Measurements from ENCODE around the gene BID. TPM values are rescaled to one million over a fixed set of nuclear protein-coding genes. Genes with fewer than 3 reads are reported as not detected.

Gene BID
- total and polyA plus RNA-seq, 2 of the 4 experiments (the other 2 are of a cell fraction), result 69.5 to 240 TPM

GRCh38 chr22:17789379-17790200, 15.3 kb upstream of the BID start (continued):
- TF ChIP-seq BHLHE40 (IDR thresholded peaks at IDR 0.05; ENCODE audit: low read depth, low read length), result no peak

GRCh38 chr22:17788528-17789378, 14.5 kb upstream of the BID start:
- H3K9ac ChIP-seq (ENCODE audit: low read depth, low read length), result no peak overlapping the region
- no peaks in the 10 kb centered on the region for H3K9me3 ChIP-seq (ENCODE audit: control insufficient read depth, insufficient read depth, low read length)
- intact Hi-C loops (cut with micrococcal nuclease) (loop anchor here (10.0 kb wide), 1 partner anchor 234 kb away; no protein-coding TSS in a partner anchor), dilution Hi-C loops (cut with HindIII; ENCODE audit: low sequenced_read_pairs, unreplicated experiment) (no loop called here), in situ Hi-C loops (cut with MboI; ENCODE audit: low sequenced_read_pairs) (no loop called here)
- ChIA-PET CTCF (interaction anchor here (0.6 kb wide), 1 partner anchor 18 kb away, joined by 3 read pairs; no protein-coding TSS in a partner anchor), POLR2A (ENCODE audit: unreplicated experiment) (no interaction called here)
- H3K27me3 ChIP-seq (ENCODE audit: control insufficient read depth, insufficient read depth, low read length), result no peaks in the 10 kb centered on the region
- H3K79me1 ChIP-seq (ENCODE audit: low read depth in 1 of 2, low read length in 2 of 2), result no peaks in the 10 kb centered on the region
- H3K36me3 ChIP-seq (ENCODE audit: control insufficient read depth, insufficient read depth, low read length), result peaks cover 21% of the 10 kb centered on the region
- no peak overlapping the region for H3K18ac ChIP-seq (ENCODE audit: low read depth, low read length)
- peaks cover 3% of the 10 kb centered on the region; the same call in 1 of the 2 replicates for H3K9me1 ChIP-seq (ENCODE audit: insufficient read depth, low read length)
- no peak overlapping the region for H4K8ac ChIP-seq (ENCODE audit: low read depth in 2 of 2, low read length in 2 of 2)
- no peak overlapping the region for H3K4ac ChIP-seq (ENCODE audit: low read depth, low read length)
- H2AK9ac ChIP-seq (replicated peaks; ENCODE audit: low read depth, low read length, poor library complexity), result peak overlapping the region; percentile 59
- DNase-seq, result no peak
- H4K20me1 ChIP-seq (ENCODE audit: insufficient read depth, low read length), result no peaks in the 10 kb centered on the region
- H3K23ac ChIP-seq (ENCODE audit: low read depth, low read length), result no peak overlapping the region
- no peak overlapping the region for H4K5ac ChIP-seq (ENCODE audit: low read depth, low read length)
- no peak overlapping the region for H3K4me3 ChIP-seq (ENCODE audit: insufficient read depth, low read depth, low read length)
- ATAC-seq (ENCODE audit: low read depth), result no peak
- WGBS, 2 experiments (ENCODE audit: extremely low coverage in 2 of 2, insufficient read length in 1 of 2), result 93% methylated on average over 21 of the region's 32 CpGs; no CpG with 5 or more reads in 1 of the 2 experiments
- H3K56ac ChIP-seq (ENCODE audit: extremely low read depth, insufficient read depth, low read length), result no peak overlapping the region
- H3K27ac ChIP-seq (ENCODE audit: insufficient read depth, low read length), result no peak overlapping the region
- no peak overlapping the region for H3K14ac ChIP-seq (replicated peaks; ENCODE audit: low read depth, low read length)
- H2AFZ ChIP-seq (replicated peaks; ENCODE audit: low read length, poor library complexity), result no peak overlapping the region
- BruUV-seq (replicated peaks), result no TSS peak
- H2BK120ac ChIP-seq (ENCODE audit: low read depth, low read length), result no peak overlapping the region
- no peak overlapping the region for H3K4me2 ChIP-seq (ENCODE audit: low read depth, low read length)
- H2BK15ac ChIP-seq (ENCODE audit: low read depth, low read length), result no peak overlapping the region
- H4K91ac ChIP-seq (ENCODE audit: insufficient read depth, low read depth, low read length), result no peak overlapping the region
- no peak overlapping the region for H2BK5ac ChIP-seq (ENCODE audit: low read depth, low read length, poor library complexity, severe bottlenecking)
- no peak overlapping the region for H2BK20ac ChIP-seq (ENCODE audit: low read depth, low read length)
- no peak overlapping the region for H2AK5ac ChIP-seq (ENCODE audit: low read depth, low read length)
- no peaks in the 10 kb centered on the region for H3K4me1 ChIP-seq (ENCODE audit: control insufficient read depth, insufficient read depth, low read length)
- TF ChIP-seq BHLHE40 (IDR thresholded peaks at IDR 0.05; ENCODE audit: low read depth, low read length) (no peak), SMC3 (IDR thresholded peaks at IDR 0.05; ENCODE audit: low read depth, low read length) (no peak), RAD21 (IDR thresholded peaks at IDR 0.05; ENCODE audit: low read length) (no peak), POLR2A (IDR thresholded peaks at IDR 0.05; ENCODE audit: low read depth, low read length) (no peak), MXI1 (IDR thresholded peaks at IDR 0.05; ENCODE audit: borderline replicate concordance, low read depth, low read length) (no peak), RCOR1 (IDR thresholded peaks at IDR 0.05; ENCODE audit: insufficient replicate concordance, low read length) (no peak), ELK1 (IDR thresholded peaks at IDR 0.05; ENCODE audit: borderline replicate concordance, low read depth, low read length) (no peak), FOS (IDR thresholded peaks at IDR 0.05; ENCODE audit: low read depth, low read length) (no peak), NFE2L2 (IDR thresholded peaks at IDR 0.05; ENCODE audit: low read depth, low read length) (no peak), MAZ (IDR thresholded peaks at IDR 0.05; ENCODE audit: borderline replicate concordance, low read depth, low read length) (no peak), CHD1 (IDR thresholded peaks at IDR 0.05; ENCODE audit: low read depth, low read length) (no peak), CEBPB (IDR thresholded peaks at IDR 0.05; ENCODE audit: low read depth, low read length) (no peak), MAFK (IDR thresholded peaks at IDR 0.05; ENCODE audit: low read depth, low read length) (no peak)
